HepG2 (cell line): Measurements from ENCODE around the gene HACD2. TPM values are rescaled to one million over a fixed set of nuclear protein-coding genes. Genes with fewer than 3 reads are reported as not detected.

Source experiments
- CCDC6 ChIP-seq: sonication (generic); formaldehyde crosslinking; IDR thresholded peaks from 2 replicates; pipeline ENCODE4 v1.8.1; 2022; ENCODE audit warnings: mild to moderate bottlenecking, missing genetic modification reagents, moderate library complexity
- EP300 ChIP-seq, 3 experiments: sonication (generic) in 1 of 3; formaldehyde crosslinking in 1 of 3; IDR thresholded peaks; 2 replicates each; pipeline versions ENCODE4 v1.5.1 to v1.6.1; 2011 to 2020; ENCODE audit warnings: low read depth in 2 of 3, low read length in 2 of 3, borderline replicate concordance in 1 of 3, improper control_type of control experiment in 1 of 3, mild to moderate bottlenecking in 1 of 3, missing genetic modification reagents in 1 of 3, moderate library complexity in 1 of 3
- GTF2F1 ChIP-seq: fragments of 150-350 bp; IDR thresholded peaks from 2 replicates; pipeline ENCODE4 v1.6.1; 2014; ENCODE audit warnings: low read length
- HDAC2 ChIP-seq: sonication (generic); formaldehyde crosslinking; IDR thresholded peaks from 2 replicates; pipeline ENCODE4 v1.4.0; 2020; ENCODE audit warnings: missing genetic modification reagents
- HNF4G ChIP-seq, 2 experiments: sonication (generic) in 1 of 2; formaldehyde crosslinking in 1 of 2; IDR thresholded peaks; 2 replicates each; pipeline versions ENCODE4 v1.4.0 to v1.6.1; 2011 to 2020; ENCODE audit warnings: borderline replicate concordance in 2 of 2, low read depth in 2 of 2, mild to moderate bottlenecking in 2 of 2, low read length in 1 of 2, missing genetic modification reagents in 1 of 2, moderate library complexity in 1 of 2
- LCORL ChIP-seq, 2 experiments: fragments of 450-650 bp in 1 of 2; sonication (generic) in 1 of 2; formaldehyde crosslinking in 1 of 2; IDR thresholded peaks; 2 replicates each; pipeline versions ENCODE4 v1.5.0 to v1.6.1; 2017 to 2020; ENCODE audit warnings: antibody characterized with exemption in 1 of 2, missing genetic modification reagents in 1 of 2
- POGZ ChIP-seq: sonication (generic); formaldehyde crosslinking; IDR thresholded peaks from 2 replicates; pipeline ENCODE4 v1.4.0; 2020; ENCODE audit warnings: mild to moderate bottlenecking, missing genetic modification reagents
- REPIN1 ChIP-seq: sonication (generic); formaldehyde crosslinking; IDR thresholded peaks from 2 replicates; pipeline ENCODE4 v1.8.0; 2022; ENCODE audit warnings: missing genetic modification reagents, low read depth, mild to moderate bottlenecking, borderline replicate concordance
- SKI ChIP-seq: fragments of 450-650 bp; IDR thresholded peaks from one replicate; pipeline ENCODE4 v1.6.1; 2018; ENCODE audit warnings: mild to moderate bottlenecking; ENCODE audit not compliant: partially characterized antibody
- SPEN ChIP-seq: sonication (generic); formaldehyde crosslinking; IDR thresholded peaks from 2 replicates; pipeline ENCODE4 v1.5.1; 2020; ENCODE audit warnings: low read depth, mild to moderate bottlenecking, missing genetic modification reagents
- TAF15 ChIP-seq: fragments of 200-400 bp; formaldehyde crosslinking; IDR thresholded peaks from one replicate; pipeline ENCODE4 v1.6.1; 2018; ENCODE audit warnings: mild to moderate bottlenecking, low read depth, low read length; ENCODE audit not compliant: poor library complexity, severe bottlenecking
- ZBTB38 ChIP-seq: sonication (generic); formaldehyde crosslinking; IDR thresholded peaks from 2 replicates; pipeline ENCODE4 v1.5.1; 2020; ENCODE audit warnings: mild to moderate bottlenecking, missing genetic modification reagents
- ZC3H4 ChIP-seq: sonication (generic); formaldehyde crosslinking; IDR thresholded peaks from 2 replicates; pipeline ENCODE4 v1.4.0; 2020; ENCODE audit warnings: missing genetic modification reagents, borderline replicate concordance
- ZNF773 ChIP-seq: sonication (generic); formaldehyde crosslinking; IDR thresholded peaks from 2 replicates; pipeline ENCODE4 v1.4.0; 2020; ENCODE audit warnings: missing genetic modification reagents, borderline replicate concordance
- ZSCAN30 ChIP-seq: sonication (generic); formaldehyde crosslinking; IDR thresholded peaks from 2 replicates; pipeline ENCODE4 v1.5.0; 2020; ENCODE audit warnings: mild to moderate bottlenecking, missing genetic modification reagents
- polyA plus RNA-seq, 8 experiments: library from polyadenylated mRNA; depleted of rRNA in 3 of 8; stranded (reverse) in 7 of 8; unstranded in 1 of 8; fragments of >200 nt; fragmentation: Illumina TruSeq in 4 of 8; extraction: Trizol in 4 of 8; gene quantifications; 2 replicates each; pipeline versions ENCODE4 v1.2.1 to v1.2.3, GENCODE V29; 2011 to 2016; ENCODE audit warnings: low read depth in 4 of 8, missing spikeins in 1 of 8, mixed read lengths in 1 of 8; ENCODE audit not compliant: insufficient read depth in 1 of 8
- total RNA-seq, 5 experiments: library from RNA; depleted of rRNA; stranded (reverse); fragments of >200 nt; fragmentation: Illumina TruSeq; extraction: Trizol; gene quantifications; 2 replicates each; pipeline ENCODE4 v1.2.3, GENCODE V29; 2016; ENCODE audit warnings: low read depth in 1 of 5
- TF ChIP-seq, protein P1 (sequence below): sonication (generic); formaldehyde crosslinking; IDR thresholded peaks from 2 replicates; pipeline ENCODE4 v1.4.0; 2020; ENCODE audit warnings: low read depth, mild to moderate bottlenecking, missing genetic modification reagents
- TF ChIP-seq, protein P2 (sequence below): IDR thresholded peaks from 2 replicates; pipeline ENCODE4 v1.6.1; 2016; ENCODE audit warnings: low read depth, borderline replicate concordance
- TF ChIP-seq, protein P3 (sequence below): conservative IDR thresholded peaks from 2 replicates; pipeline ENCODE4 v1.6.1; 2018; ENCODE audit warnings: missing genetic modification reagents
- TF ChIP-seq, protein P4 (sequence below): sonication (generic); formaldehyde crosslinking; IDR thresholded peaks from 2 replicates; pipeline ENCODE4 v1.4.0; 2020; ENCODE audit warnings: missing genetic modification reagents, mild to moderate bottlenecking, borderline replicate concordance
- TF ChIP-seq, protein P5 (sequence below): sonication (generic); formaldehyde crosslinking; IDR thresholded peaks from 2 replicates; pipeline ENCODE4 v1.5.0; 2020; ENCODE audit warnings: mild to moderate bottlenecking, missing genetic modification reagents

Gene HACD2
- total and polyA plus RNA-seq, 2 of the 13 experiments (the other 11 are each of a cell fraction or from before 2014, with no cell fraction given), result 47.0 to 50.4 TPM

DNA sequence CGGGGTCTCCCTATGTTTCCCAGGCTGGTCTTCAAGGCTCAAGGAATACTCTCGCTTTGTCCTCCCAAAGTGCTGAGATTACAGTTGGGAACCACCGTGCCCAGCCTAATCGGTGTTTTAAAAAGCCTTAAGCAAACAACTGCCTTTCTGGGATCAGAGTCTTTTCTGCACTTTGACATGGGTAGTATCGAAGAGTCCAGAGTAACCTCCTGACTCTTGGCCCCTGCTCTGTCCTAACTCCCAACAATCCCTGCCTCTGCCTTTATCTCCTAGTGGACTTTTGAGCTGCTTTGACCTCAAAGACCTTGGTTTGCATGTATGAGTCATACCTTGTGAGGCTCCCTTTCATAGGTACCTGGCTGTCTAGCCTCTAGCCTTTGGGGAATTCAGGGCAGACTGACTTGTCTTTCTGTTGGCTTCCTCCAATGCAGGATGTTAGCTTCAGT is 21.0 kb upstream of the HACD2 start (continued):
- TF ChIP-seq, protein P1, sequence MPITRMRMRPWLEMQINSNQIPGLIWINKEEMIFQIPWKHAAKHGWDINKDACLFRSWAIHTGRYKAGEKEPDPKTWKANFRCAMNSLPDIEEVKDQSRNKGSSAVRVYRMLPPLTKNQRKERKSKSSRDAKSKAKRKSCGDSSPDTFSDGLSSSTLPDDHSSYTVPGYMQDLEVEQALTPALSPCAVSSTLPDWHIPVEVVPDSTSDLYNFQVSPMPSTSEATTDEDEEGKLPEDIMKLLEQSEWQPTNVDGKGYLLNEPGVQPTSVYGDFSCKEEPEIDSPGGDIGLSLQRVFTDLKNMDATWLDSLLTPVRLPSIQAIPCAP (CRISPR knock-in tag), result no peak
- TF ChIP-seq ZBTB38 (CRISPR knock-in tag), result no peak
- TF ChIP-seq, protein P2, sequence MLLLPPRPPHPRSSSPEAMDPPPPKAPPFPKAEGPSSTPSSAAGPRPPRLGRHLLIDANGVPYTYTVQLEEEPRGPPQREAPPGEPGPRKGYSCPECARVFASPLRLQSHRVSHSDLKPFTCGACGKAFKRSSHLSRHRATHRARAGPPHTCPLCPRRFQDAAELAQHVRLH (CRISPR knock-in tag), result peak; percentile 69; the same call in 1 of the 2 replicates
- TF ChIP-seq TAF15, result no peak
- no peak; the same call in 1 of the 2 replicates for TF ChIP-seq REPIN1 (CRISPR knock-in tag)
- no peak for TF ChIP-seq ZNF773
- peak; percentile 98 for TF ChIP-seq HDAC2 (CRISPR knock-in tag)
- TF ChIP-seq EP300 (IDR thresholded peaks at IDR 0.05; ENCODE audit: low read depth in 2 of 2, low read length in 2 of 2), result peak; percentile 85 to 96
- TF ChIP-seq EP300 (CRISPR knock-in tag; IDR thresholded peaks at IDR 0.05; ENCODE audit: borderline replicate concordance), result peak; percentile 92
- no peak for TF ChIP-seq LCORL (IDR thresholded peaks at IDR 0.05)
- peak; percentile 94 for TF ChIP-seq LCORL (CRISPR knock-in tag; IDR thresholded peaks at IDR 0.05)
- 0 out of 2 replicates have a peak, but pooled peaks have one; percentile 22 for TF ChIP-seq ZSCAN30 (CRISPR knock-in tag)
- peak; percentile 50; the same call in 1 of the 2 replicates for TF ChIP-seq SPEN (CRISPR knock-in tag)
- TF ChIP-seq, protein P3, sequence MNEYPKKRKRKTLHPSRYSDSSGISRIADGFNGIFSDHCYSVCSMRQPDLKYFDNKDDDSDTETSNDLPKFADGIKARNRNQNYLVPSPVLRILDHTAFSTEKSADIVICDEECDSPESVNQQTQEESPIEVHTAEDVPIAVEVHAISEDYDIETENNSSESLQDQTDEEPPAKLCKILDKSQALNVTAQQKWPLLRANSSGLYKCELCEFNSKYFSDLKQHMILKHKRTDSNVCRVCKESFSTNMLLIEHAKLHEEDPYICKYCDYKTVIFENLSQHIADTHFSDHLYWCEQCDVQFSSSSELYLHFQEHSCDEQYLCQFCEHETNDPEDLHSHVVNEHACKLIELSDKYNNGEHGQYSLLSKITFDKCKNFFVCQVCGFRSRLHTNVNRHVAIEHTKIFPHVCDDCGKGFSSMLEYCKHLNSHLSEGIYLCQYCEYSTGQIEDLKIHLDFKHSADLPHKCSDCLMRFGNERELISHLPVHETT (CRISPR knock-in tag), result 0 out of 2 replicates have a peak, but pooled peaks have one; percentile 24
- TF ChIP-seq, protein P4, sequence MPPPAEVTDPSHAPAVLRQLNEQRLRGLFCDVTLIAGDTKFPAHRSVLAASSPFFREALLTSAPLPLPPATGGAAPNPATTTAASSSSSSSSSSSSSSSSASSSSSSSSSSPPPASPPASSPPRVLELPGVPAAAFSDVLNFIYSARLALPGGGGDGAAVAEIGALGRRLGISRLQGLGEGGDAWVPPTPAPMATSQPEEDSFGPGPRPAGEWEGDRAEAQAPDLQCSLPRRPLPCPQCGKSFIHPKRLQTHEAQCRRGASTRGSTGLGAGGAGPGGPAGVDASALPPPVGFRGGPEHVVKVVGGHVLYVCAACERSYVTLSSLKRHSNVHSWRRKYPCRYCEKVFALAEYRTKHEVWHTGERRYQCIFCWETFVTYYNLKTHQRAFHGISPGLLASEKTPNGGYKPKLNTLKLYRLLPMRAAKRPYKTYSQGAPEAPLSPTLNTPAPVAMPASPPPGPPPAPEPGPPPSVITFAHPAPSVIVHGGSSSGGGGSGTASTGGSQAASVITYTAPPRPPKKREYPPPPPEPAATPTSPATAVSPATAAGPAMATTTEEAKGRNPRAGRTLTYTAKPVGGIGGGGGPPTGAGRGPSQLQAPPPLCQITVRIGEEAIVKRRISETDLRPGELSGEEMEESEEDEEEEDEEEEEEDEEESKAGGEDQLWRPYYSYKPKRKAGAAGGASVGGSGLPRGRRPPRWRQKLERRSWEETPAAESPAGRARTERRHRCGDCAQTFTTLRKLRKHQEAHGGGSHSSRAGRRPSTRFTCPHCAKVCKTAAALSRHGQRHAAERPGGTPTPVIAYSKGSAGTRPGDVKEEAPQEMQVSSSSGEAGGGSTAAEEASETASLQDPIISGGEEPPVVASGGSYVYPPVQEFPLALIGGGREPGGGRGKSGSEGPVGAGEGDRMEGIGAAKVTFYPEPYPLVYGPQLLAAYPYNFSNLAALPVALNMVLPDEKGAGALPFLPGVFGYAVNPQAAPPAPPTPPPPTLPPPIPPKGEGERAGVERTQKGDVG (CRISPR knock-in tag), result no peak
- TF ChIP-seq CCDC6 (CRISPR knock-in tag), result peak; percentile 66; the same call in 1 of the 2 replicates
- TF ChIP-seq, protein P5, sequence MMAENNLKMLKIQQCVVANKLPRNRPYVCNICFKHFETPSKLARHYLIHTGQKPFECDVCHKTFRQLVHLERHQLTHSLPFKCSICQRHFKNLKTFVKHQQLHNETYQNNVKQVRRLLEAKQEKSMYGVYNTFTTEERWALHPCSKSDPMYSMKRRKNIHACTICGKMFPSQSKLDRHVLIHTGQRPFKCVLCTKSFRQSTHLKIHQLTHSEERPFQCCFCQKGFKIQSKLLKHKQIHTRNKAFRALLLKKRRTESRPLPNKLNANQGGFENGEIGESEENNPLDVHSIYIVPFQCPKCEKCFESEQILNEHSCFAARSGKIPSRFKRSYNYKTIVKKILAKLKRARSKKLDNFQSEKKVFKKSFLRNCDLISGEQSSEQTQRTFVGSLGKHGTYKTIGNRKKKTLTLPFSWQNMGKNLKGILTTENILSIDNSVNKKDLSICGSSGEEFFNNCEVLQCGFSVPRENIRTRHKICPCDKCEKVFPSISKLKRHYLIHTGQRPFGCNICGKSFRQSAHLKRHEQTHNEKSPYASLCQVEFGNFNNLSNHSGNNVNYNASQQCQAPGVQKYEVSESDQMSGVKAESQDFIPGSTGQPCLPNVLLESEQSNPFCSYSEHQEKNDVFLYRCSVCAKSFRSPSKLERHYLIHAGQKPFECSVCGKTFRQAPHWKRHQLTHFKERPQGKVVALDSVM (CRISPR knock-in tag), result peak; percentile 46; the same call in 1 of the 2 replicates
- TF ChIP-seq ZC3H4 (CRISPR knock-in tag), result no peak
- TF ChIP-seq GTF2F1, result 0 out of 2 replicates have a peak, but pooled peaks have one; percentile 67
- peak; percentile 95 for TF ChIP-seq SKI
- TF ChIP-seq HNF4G (IDR thresholded peaks at IDR 0.05; ENCODE audit: borderline replicate concordance, low read depth, low read length), result peak; percentile 100
- peak; percentile 98 for TF ChIP-seq HNF4G (CRISPR knock-in tag; IDR thresholded peaks at IDR 0.05; ENCODE audit: borderline replicate concordance, low read depth)
- TF ChIP-seq POGZ (CRISPR knock-in tag), result peak; percentile 88
